WERI-Rb-1 (cell line): ENCODE results near the gene FAT2.

Experiments used
- DNase-seq: peaks from one replicate; pipeline ENCODE4 v3.0.0-alpha.2; 2020
- H3K27ac ChIP-seq: fragments of 250-450 bp; sonication (Bioruptor Pico); 2 replicates; pipeline ENCODE4 v1.5.1; 2020; ENCODE audit warnings: mild to moderate bottlenecking, moderate library complexity
- H3K27me3 ChIP-seq: fragments of 250-450 bp; sonication (Bioruptor Pico); 2 replicates; pipeline ENCODE4 v1.5.1; 2021; ENCODE audit warnings: mild to moderate bottlenecking, low read depth, moderate library complexity; ENCODE audit not compliant: insufficient read depth, severe bottlenecking
- H3K36me3 ChIP-seq: fragments of 250-450 bp; sonication (Bioruptor Pico); 2 replicates; pipeline ENCODE4 v1.5.1; 2020; ENCODE audit warnings: mild to moderate bottlenecking, moderate library complexity
- H3K4me3 ChIP-seq: 2 replicates; pipeline ENCODE4 v1.5.1; 2011; ENCODE audit warnings: low read depth, mild to moderate bottlenecking, control low read depth, low read length
- H3K9me3 ChIP-seq: fragments of 250-450 bp; sonication (Bioruptor Pico); 2 replicates; pipeline ENCODE4 v1.5.1; 2021; ENCODE audit warnings: mild to moderate bottlenecking, moderate library complexity; ENCODE audit not compliant: severe bottlenecking
- TF ChIP-seq, protein P1 (sequence below): IDR thresholded peaks from 2 replicates; pipeline ENCODE4 v1.5.1; 2011; ENCODE audit warnings: low read depth, mild to moderate bottlenecking, control low read depth, inconsistent platforms, low read length

The FAT2 gene

DNA sequence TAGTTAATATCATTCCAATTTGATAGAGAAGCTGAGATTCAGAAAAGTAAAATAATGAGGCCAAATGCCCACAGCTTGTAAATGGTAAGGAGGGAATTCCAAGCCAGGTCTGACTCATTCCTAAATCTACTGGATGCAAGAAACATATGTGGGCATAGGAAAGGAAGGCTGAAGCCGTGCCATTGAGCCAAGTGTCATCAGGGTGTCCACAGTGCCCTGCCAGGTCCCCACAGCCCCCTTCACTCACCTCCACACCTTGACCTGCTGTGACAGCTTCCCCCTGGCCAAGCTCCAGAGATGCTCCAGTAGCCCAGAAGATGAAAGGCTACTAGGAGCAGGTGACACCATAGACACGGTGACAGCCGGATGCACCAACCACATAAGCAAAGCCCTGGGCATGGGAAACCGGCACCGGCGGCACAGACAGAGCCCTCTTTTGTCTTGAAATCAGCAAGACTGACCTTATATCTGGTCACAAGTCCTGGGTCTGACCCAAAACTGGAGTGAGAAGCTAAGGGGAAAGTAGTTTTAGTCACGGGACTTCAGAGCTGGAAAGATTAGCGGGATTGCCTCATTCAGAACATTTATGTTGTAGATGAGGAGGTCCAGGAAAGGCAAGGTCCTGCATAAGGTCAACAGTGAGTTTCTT is 20.1 kb upstream of the FAT2 start:
- no peak for DNase-seq
- TF ChIP-seq, protein P1, sequence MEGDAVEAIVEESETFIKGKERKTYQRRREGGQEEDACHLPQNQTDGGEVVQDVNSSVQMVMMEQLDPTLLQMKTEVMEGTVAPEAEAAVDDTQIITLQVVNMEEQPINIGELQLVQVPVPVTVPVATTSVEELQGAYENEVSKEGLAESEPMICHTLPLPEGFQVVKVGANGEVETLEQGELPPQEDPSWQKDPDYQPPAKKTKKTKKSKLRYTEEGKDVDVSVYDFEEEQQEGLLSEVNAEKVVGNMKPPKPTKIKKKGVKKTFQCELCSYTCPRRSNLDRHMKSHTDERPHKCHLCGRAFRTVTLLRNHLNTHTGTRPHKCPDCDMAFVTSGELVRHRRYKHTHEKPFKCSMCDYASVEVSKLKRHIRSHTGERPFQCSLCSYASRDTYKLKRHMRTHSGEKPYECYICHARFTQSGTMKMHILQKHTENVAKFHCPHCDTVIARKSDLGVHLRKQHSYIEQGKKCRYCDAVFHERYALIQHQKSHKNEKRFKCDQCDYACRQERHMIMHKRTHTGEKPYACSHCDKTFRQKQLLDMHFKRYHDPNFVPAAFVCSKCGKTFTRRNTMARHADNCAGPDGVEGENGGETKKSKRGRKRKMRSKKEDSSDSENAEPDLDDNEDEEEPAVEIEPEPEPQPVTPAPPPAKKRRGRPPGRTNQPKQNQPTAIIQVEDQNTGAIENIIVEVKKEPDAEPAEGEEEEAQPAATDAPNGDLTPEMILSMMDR: no peak
- no peaks in the 10 kb centered on the region for H3K27me3 ChIP-seq
- H3K9me3 ChIP-seq: no peaks in the 10 kb centered on the region
- no peak overlapping the region for H3K4me3 ChIP-seq
- H3K27ac ChIP-seq: no peak overlapping the region
- H3K36me3 ChIP-seq: no peaks in the 10 kb centered on the region

DNA sequence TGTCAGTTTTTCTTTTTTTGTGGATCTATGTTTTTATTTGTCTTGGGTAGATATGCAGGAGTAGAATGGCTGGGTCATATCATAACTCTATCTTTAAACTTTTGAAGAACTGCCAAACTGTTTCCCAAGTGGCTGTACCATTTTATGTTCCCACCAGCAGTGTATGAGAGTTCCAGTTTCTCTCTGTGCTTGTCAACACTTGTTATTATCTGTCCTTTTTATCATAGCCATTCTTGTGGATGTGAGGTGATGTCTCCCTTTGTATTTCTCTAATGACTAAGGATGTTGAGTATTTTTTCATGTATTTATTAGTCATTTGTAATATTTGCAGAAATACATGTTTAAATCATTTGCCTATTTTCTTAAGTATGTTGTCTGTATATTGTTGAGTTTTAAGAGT is 17.4 kb upstream of the FAT2 start:
- TF ChIP-seq, protein P1: no peak
- Histone ChIP-seq H3K36me3 (no peaks in the 10 kb centered on the region), H3K9me3 (no peaks in the 10 kb centered on the region), H3K27me3 (peaks cover 16% of the 10 kb centered on the region), H3K27ac (no peak overlapping the region), H3K4me3 (no peak overlapping the region)
- DNase-seq: no peak

DNA sequence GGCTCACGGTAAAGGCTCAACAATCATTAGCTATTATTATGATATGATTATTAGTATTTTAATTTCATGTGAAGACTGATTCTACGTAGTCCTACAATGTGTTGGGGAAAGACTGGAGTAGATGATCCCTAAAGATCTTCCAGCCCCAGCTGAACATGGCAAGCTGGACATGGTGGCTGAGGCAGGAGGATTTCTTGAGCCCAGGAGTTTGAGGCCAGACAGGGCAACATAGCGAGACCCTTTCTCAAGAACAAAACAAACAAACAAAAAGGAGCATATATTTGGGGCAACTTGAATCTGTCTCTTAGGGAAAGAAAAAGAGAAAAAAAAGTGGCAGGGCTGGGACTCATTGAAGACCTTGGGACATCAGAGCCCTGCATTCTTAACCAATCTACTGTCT is 16.2 kb upstream of the FAT2 start:
- DNase-seq: no peak
- Histone ChIP-seq H3K4me3 (no peak overlapping the region), H3K27me3 (peaks cover 23% of the 10 kb centered on the region), H3K27ac (no peak overlapping the region), H3K9me3 (no peaks in the 10 kb centered on the region), H3K36me3 (no peaks in the 10 kb centered on the region)
- TF ChIP-seq, protein P1: no peak

DNA sequence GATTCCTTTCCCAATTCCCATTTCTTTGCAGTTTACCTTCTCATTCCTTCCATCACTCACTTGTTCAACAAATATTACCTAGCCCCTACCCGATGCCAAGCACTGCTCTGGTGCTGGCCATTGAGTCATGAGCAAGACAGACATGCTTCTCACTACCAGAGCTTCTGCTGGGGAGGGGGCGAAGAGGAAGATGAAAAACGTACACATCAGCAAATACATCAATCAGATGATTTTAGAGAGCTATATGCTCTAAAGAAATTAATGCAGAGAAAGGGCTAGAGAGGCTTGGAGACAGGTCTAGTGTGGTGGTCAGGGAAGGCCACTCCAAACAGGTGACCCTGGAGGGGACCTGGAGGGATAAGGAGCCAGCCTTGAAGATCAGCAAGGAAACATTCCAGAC is 14.4 kb upstream of the FAT2 start:
- Histone ChIP-seq H3K27me3 (peaks cover 23% of the 10 kb centered on the region), H3K36me3 (no peaks in the 10 kb centered on the region), H3K9me3 (no peaks in the 10 kb centered on the region), H3K27ac (no peak overlapping the region), H3K4me3 (no peak overlapping the region)
- TF ChIP-seq, protein P1: no peak
- DNase-seq: no peak

DNA sequence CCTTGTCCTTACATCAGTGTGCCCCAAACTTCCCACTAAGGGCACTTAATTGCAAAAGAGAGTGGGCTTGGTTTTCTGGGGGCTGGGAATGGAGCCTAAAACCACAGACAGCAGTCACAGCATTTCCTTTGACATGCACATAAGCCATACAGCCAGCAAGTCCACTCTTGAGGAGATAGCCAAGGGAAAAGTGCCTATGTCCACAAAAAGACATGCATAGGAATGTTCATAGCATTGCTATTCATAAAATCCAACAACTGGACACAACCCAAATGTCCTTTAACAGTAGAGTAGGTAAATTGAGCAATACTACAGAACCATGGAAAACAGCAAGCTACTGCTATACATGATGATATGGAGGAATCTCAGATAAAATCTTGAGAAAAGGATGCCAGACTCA is 11.7 kb upstream of the FAT2 start:
- TF ChIP-seq, protein P1: no peak
- Histone ChIP-seq H3K27me3 (peaks cover 23% of the 10 kb centered on the region), H3K36me3 (no peaks in the 10 kb centered on the region), H3K27ac (no peak overlapping the region), H3K4me3 (no peak overlapping the region), H3K9me3 (no peaks in the 10 kb centered on the region)
- no peak for DNase-seq

DNA sequence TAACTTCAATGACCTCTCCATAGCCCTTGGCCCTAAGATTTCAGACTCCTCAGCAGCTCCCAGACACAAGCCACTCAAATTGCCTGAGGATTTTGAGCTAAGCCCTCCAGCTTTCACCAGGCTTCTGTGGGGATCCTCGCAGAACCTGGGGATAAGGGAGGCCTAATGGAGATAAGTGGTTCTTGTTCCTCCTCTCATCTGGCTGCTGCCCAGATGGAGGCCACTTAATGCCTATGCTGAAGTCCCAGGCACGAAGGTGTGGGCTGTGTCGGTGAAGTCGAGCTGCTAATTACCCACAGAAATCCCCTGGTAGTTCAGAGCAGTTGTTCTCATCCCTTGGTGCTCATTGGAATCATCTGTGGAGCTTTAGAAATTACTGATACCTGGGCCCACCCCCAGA is 10.3 kb upstream of the FAT2 start:
- no peaks in the 10 kb centered on the region for H3K9me3 ChIP-seq
- peak; percentile 87 for DNase-seq
- no peak overlapping the region for H3K27ac ChIP-seq
- H3K4me3 ChIP-seq: no peak overlapping the region
- peaks cover 23% of the 10 kb centered on the region for H3K27me3 ChIP-seq
- TF ChIP-seq, protein P1: no peak
- no peaks in the 10 kb centered on the region for H3K36me3 ChIP-seq
